Measurements from ENCODE around the gene BRSK2.

Gene BRSK2

GRCh38 chr11:1493650-1494244 lies 104.0 kb downstream of the BRSK2 start:
- DNase-seq (ENCODE audit: low read depth) = no peak
- TF ChIP-seq CTCF (IDR thresholded peaks at IDR 0.05; ENCODE audit: control insufficient read depth, insufficient read depth, low read depth, low read length, missing control alignments) = no peak
- H3K4me3 ChIP-seq (ENCODE audit: control insufficient read depth, low read depth, low read length) = no peak overlapping the region

- TF ChIP-seq CTCF (IDR thresholded peaks at IDR 0.05; ENCODE audit: control insufficient read depth, insufficient read depth, low read depth, low read length, missing control alignments) = no peak
- H3K4me3 ChIP-seq (ENCODE audit: control insufficient read depth, low read depth, low read length) = no peak overlapping the region
- no peak for DNase-seq (ENCODE audit: low read depth)
Observed at GRCh38 chr11:1494650-1495049, 104.9 kb downstream of the BRSK2 start.

- no peak overlapping the region for H3K4me3 ChIP-seq (ENCODE audit: control insufficient read depth, low read depth, low read length)
- TF ChIP-seq CTCF (IDR thresholded peaks at IDR 0.05; ENCODE audit: control insufficient read depth, insufficient read depth, low read depth, low read length, missing control alignments) = no peak
- DNase-seq (ENCODE audit: low read depth) = no peak
Observed at GRCh38 chr11:1496091-1496760, 106.5 kb downstream of the BRSK2 start.

GRCh38 chr11:1496761-1497095 lies 107.0 kb downstream of the BRSK2 start:
- H3K4me3 ChIP-seq (ENCODE audit: control insufficient read depth, low read depth, low read length) = no peak overlapping the region
- no peak for DNase-seq (ENCODE audit: low read depth)
- no peak for TF ChIP-seq CTCF (IDR thresholded peaks at IDR 0.05; ENCODE audit: control insufficient read depth, insufficient read depth, low read depth, low read length, missing control alignments)

- DNase-seq (ENCODE audit: low read depth) = no peak
- no peak overlapping the region for H3K4me3 ChIP-seq (ENCODE audit: control insufficient read depth, low read depth, low read length)
- no peak for TF ChIP-seq CTCF (IDR thresholded peaks at IDR 0.05; ENCODE audit: control insufficient read depth, insufficient read depth, low read depth, low read length, missing control alignments)
Observed at GRCh38 chr11:1497600-1497999, 107.9 kb downstream of the BRSK2 start.

- DNase-seq (ENCODE audit: low read depth) = no peak
- no peak for TF ChIP-seq CTCF (IDR thresholded peaks at IDR 0.05; ENCODE audit: control insufficient read depth, insufficient read depth, low read depth, low read length, missing control alignments)
- no peak overlapping the region for H3K4me3 ChIP-seq (ENCODE audit: control insufficient read depth, low read depth, low read length)
Observed at GRCh38 chr11:1498262-1498661, 108.5 kb downstream of the BRSK2 start.
